Smooth muscle cell (in vitro differentiated cells): ENCODE data around the gene KLHL6. TPM values are rescaled to one million over a fixed set of nuclear protein-coding genes. Genes with fewer than 3 reads are reported as not detected.
"Not testable (repeated sequence)": the region's sequence is repeated elsewhere in the genome, so short reads cannot be mapped to it uniquely, and the experiment has no call there.

Source experiments
- DNase-seq: peaks from one replicate; lab custom pipeline; 2025; ENCODE audit not compliant: unreplicated experiment; lab: John Stamatoyannopoulos, UW
- H2AFZ ChIP-seq: fragments of 200-600 bp; sonication (generic); 2 replicates; pipeline ENCODE4 v1.6.0; 2016; ENCODE audit warnings: antibody characterized with exemption, low read depth, mild to moderate bottlenecking
- H3F3A ChIP-seq: fragments of 200-600 bp; sonication (generic); 2 replicates; pipeline ENCODE4 v1.6.0; 2017; ENCODE audit warnings: antibody characterized with exemption, low read depth
- H3K27ac ChIP-seq: fragments of 200-600 bp; sonication (generic); 2 replicates; pipeline ENCODE4 v1.5.1; 2016; ENCODE audit warnings: low read depth, mild to moderate bottlenecking
- H3K27me3 ChIP-seq: fragments of 200-600 bp; sonication (generic); 2 replicates; pipeline ENCODE4 v1.6.1; 2016; ENCODE audit warnings: low read depth, mild to moderate bottlenecking
- H3K36me3 ChIP-seq: fragments of 200-600 bp; sonication (generic); 2 replicates; pipeline ENCODE4 v1.5.1; 2016; ENCODE audit warnings: low read depth
- H3K4me1 ChIP-seq: fragments of 200-600 bp; sonication (generic); 2 replicates; pipeline ENCODE4 v1.5.1; 2016; ENCODE audit warnings: low read depth
- H3K4me2 ChIP-seq: fragments of 200-600 bp; sonication (generic); 2 replicates; pipeline ENCODE4 v1.6.0; 2016; ENCODE audit warnings: mild to moderate bottlenecking
- H3K4me3 ChIP-seq: fragments of 200-600 bp; sonication (generic); 2 replicates; pipeline ENCODE4 v1.5.1; 2016; ENCODE audit warnings: mild to moderate bottlenecking
- H3K79me2 ChIP-seq: fragments of 200-600 bp; sonication (generic); 2 replicates; pipeline ENCODE4 v1.6.0; 2016; ENCODE audit warnings: low read depth, mild to moderate bottlenecking
- H3K9ac ChIP-seq: fragments of 200-600 bp; sonication (generic); 2 replicates; pipeline ENCODE4 v1.6.0; 2016; ENCODE audit warnings: low read depth
- H3K9me3 ChIP-seq: fragments of 200-600 bp; sonication (generic); replicated peaks from 2 replicates; pipeline ENCODE4 v1.5.1; 2016; ENCODE audit warnings: low read depth
- H4K20me1 ChIP-seq: fragments of 200-600 bp; sonication (generic); 2 replicates; pipeline ENCODE4 v1.6.0; 2016; ENCODE audit warnings: low read depth
- WGBS: methylation state at CpG from one replicate; pipeline ENCODE4 v1.1.7; 2016; ENCODE audit warnings: low lambda C conversion rate; 5-methylcytosine and 5-hydroxymethylcytosine counted together
- polyA plus RNA-seq: library from polyadenylated mRNA; unstranded; fragments of >200 nt; fragmentation: Nextera tagmentation; extraction: Ambion mirVana; gene quantifications from 2 replicates; pipeline ENCODE4 v1.2.1, GENCODE V29; 2016
- total RNA-seq: library from RNA; depleted of rRNA; stranded (reverse); fragments of >200 nt; gene quantifications from 2 replicates; pipeline ENCODE4 v1.2.3, GENCODE V29; 2014
- TF ChIP-seq, protein P1 (sequence below): fragments of 200-600 bp; sonication (generic); IDR thresholded peaks from 2 replicates; pipeline ENCODE4 v1.5.1; 2017; ENCODE audit warnings: borderline replicate concordance, mild to moderate bottlenecking, antibody characterized with exemption; ENCODE audit not compliant: insufficient read depth, poor library complexity, severe bottlenecking

The KLHL6 gene
- total and polyA plus RNA-seq, 2 experiments from 2014 or later = 0.22 TPM; not detected in 1

DNA sequence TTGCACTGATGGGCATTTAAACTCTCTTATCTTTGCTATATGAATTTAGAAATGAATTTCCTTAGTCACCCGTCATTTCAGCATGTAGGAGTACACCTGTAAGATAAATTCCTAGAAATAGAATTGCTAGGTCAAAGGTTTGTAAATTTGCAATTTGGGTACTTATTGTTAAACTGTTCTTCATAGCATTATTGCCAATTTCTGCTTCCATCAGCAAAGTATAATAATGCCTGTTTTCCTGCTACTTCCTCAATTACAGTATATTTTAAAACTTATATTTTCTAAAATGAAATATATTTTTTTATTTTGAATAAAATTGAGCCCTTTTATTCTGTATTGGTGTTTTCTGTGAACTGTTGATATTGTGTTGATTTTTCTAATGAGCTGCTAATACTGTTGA, 110.8 kb downstream of the KLHL6 start:
- TF ChIP-seq, protein P1, sequence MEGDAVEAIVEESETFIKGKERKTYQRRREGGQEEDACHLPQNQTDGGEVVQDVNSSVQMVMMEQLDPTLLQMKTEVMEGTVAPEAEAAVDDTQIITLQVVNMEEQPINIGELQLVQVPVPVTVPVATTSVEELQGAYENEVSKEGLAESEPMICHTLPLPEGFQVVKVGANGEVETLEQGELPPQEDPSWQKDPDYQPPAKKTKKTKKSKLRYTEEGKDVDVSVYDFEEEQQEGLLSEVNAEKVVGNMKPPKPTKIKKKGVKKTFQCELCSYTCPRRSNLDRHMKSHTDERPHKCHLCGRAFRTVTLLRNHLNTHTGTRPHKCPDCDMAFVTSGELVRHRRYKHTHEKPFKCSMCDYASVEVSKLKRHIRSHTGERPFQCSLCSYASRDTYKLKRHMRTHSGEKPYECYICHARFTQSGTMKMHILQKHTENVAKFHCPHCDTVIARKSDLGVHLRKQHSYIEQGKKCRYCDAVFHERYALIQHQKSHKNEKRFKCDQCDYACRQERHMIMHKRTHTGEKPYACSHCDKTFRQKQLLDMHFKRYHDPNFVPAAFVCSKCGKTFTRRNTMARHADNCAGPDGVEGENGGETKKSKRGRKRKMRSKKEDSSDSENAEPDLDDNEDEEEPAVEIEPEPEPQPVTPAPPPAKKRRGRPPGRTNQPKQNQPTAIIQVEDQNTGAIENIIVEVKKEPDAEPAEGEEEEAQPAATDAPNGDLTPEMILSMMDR = no peak
- Histone ChIP-seq H3K27me3 (no peaks in the 10 kb centered on the region), H3K9me3 (no peaks in the 10 kb centered on the region), H3K79me2 (peaks cover 18% of the 10 kb centered on the region), H3K9ac (no peak overlapping the region), H4K20me1 (peaks cover 5% of the 10 kb centered on the region), H2AFZ (no peak overlapping the region), H3K36me3 (no peaks in the 10 kb centered on the region), H3F3A (no peaks in the 10 kb centered on the region), H3K4me1 (peaks cover 18% of the 10 kb centered on the region), H3K4me3 (no peak overlapping the region), H3K4me2 (no peak overlapping the region), H3K27ac (no peak overlapping the region)
- WGBS = 92% methylated on average over 1 of the region's 1 CpG
- DNase-seq = no peak

DNA sequence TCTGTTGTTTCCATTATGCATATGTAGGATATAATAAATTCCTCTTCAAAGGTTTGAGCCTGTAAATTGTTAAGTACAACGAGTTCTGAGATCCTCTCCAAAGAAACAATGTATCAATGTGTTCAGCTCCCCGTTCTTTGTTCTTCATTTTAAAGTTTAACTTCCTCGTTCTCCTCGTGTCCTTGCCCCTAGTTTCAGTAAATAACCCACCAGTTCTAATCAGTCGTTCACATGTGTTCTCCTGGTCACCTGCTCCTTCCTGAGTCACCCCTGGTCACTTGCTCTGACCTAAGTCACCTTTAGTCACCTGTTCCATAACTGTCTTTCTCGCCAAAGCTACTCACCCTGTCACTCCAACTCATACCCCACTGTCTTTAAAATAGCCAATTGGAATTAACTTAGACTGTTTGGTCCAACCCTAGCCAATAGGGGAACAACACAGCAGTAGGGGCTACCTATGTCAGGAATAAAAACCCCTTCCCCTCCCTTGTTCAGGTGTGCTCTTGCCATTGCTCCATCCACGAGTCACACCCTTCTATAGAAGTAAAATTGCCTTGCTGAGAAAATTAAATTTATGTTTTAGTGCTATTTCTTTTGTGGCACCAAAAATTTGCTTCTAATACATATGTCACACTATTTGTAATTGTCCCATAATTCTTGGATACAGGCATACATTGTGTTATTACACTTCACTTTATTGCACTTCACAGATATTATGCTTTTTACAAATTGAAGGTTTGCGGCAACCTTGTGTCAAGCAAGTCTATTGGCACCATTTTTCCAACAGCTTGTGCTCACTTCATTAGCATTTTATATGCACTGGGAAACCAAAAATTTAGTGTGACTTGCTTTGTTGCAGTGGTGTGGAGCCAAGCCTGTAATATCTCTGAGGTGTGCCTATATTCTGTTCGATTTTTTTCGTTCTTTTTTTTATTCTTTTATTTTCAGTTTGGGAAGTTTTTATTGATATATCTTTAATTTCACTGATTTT, 111.8 kb downstream of the KLHL6 start:
- no peak overlapping the region for H2AFZ ChIP-seq
- H3F3A ChIP-seq = no peaks in the 10 kb centered on the region
- no peak overlapping the region for H3K9ac ChIP-seq
- WGBS = 87% methylated on average over 10 of the region's 10 CpGs
- H3K27me3 ChIP-seq = no peaks in the 10 kb centered on the region
- TF ChIP-seq, protein P1 = no peak
- H3K79me2 ChIP-seq = peaks cover 7% of the 10 kb centered on the region
- no peak overlapping the region for H3K27ac ChIP-seq
- no peaks in the 10 kb centered on the region for H3K9me3 ChIP-seq
- no peaks in the 10 kb centered on the region for H3K36me3 ChIP-seq
- H3K4me2 ChIP-seq = no peak overlapping the region
- DNase-seq = no peak
- H3K4me1 ChIP-seq = peaks cover 9% of the 10 kb centered on the region
- no peaks in the 10 kb centered on the region for H4K20me1 ChIP-seq
- H3K4me3 ChIP-seq = no peak overlapping the region

DNA sequence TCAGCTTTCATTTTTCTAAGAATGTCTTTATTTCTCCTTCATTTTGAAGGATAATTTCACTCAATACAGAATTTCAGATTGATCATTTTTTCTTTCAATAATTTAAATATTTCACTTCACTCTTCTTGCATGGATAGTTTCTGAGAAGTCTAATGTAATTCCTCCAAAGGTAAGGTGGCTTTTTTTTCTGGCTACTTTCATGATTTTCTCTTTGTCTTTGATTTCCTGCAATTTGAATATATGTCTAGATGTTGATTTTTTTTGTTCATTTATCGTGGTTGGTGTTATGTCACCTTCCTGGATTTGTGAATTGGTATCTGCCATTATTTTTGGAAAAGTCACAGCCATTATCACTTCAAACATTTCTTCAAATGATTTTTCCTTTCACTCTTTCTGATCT, 112.5 kb downstream of the KLHL6 start:
- Histone ChIP-seq H3K79me2 (peaks cover under 1% of the 10 kb centered on the region), H3K27ac (no peak overlapping the region), H3K4me1 (peaks cover 4% of the 10 kb centered on the region), H2AFZ (no peak overlapping the region), H3K36me3 (no peaks in the 10 kb centered on the region), H3F3A (no peaks in the 10 kb centered on the region), H4K20me1 (no peaks in the 10 kb centered on the region), H3K4me3 (no peak overlapping the region), H3K27me3 (no peaks in the 10 kb centered on the region), H3K9me3 (no peaks in the 10 kb centered on the region), H3K9ac (no peak overlapping the region), H3K4me2 (no peak overlapping the region)
- no peak for DNase-seq
- whole genome bisulfite sequencing = 88% methylated on average over 1 of the region's 1 CpG
- TF ChIP-seq, protein P1 = no peak

DNA sequence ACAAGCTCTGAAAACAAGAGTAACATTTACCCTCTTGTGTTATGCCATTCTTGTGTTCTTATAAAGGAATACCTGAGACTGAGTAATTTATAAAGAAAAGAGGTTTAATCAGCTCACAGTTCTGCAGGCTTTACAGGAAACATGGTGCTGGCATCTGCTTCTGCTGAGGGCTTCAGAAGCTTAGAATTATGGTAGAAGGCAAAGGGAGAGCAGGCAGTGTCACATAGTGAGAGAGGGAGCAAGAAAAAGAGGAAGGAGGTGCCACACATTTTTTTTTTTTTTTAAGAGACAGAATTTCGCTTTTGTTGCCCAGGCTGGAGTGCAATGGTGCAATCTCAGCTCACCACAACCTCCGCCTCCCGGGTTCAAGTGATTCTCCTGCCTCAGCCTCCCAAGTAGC, 115.0 kb downstream of the KLHL6 start:
- not testable (repeated sequence) for H2AFZ ChIP-seq, H3K4me3 ChIP-seq, H3K9me3 ChIP-seq, H3K4me1 ChIP-seq, H3K27me3 ChIP-seq, H3K9ac ChIP-seq, H3K27ac ChIP-seq, DNase-seq, H3F3A ChIP-seq, H4K20me1 ChIP-seq, H3K79me2 ChIP-seq, H3K4me2 ChIP-seq, H3K36me3 ChIP-seq
- 100% methylated on average over 3 of the region's 3 CpGs for WGBS
